ENCODE data around the gene CSNK1G2. TPM values are rescaled to one million over a fixed set of nuclear protein-coding genes. Genes with fewer than 3 reads are reported as not detected.

CSNK1G2 gene
- total RNA-seq, 2 donors from 2014 or later, result 55.5 to 92.4 TPM

- H3K27me3 ChIP-seq (replicated peaks; ENCODE audit: insufficient read depth), result no peaks in the 10 kb centered on the region
- H3K4me1 ChIP-seq (ENCODE audit: control insufficient read depth in 1 of 2, low read depth in 2 of 2), result no peaks in the 10 kb centered on the region
- H3K4me3 ChIP-seq, result no peak overlapping the region
- H3K36me3 ChIP-seq, result peaks cover 38% of the 10 kb centered on the region
- no peaks in the 10 kb centered on the region for H3K9me3 ChIP-seq
- DNase-seq (ENCODE audit: low spot score) (no peak), ATAC-seq (ENCODE audit: insufficient number of reproducible peaks, low FRiP score, low read depth) (no peak)
- no peak for TF ChIP-seq CTCF (IDR thresholded peaks at IDR 0.05)
- no peak overlapping the region for H3K27ac ChIP-seq
Measured at GRCh38 chr19:1923319-1923718, 17.7 kb upstream of the CSNK1G2 start.

- TF ChIP-seq CTCF (IDR thresholded peaks at IDR 0.05), result no peak
Measured at GRCh38 chr19:1924320-1924961, 16.5 kb upstream of the CSNK1G2 start.

GRCh38 chr19:1925544-1925943 is 15.4 kb upstream of the CSNK1G2 start:
- DNase-seq (ENCODE audit: low spot score), result no peak
- H3K27ac ChIP-seq, result no peak overlapping the region
- H3K4me1 ChIP-seq (ENCODE audit: control insufficient read depth in 1 of 2, low read depth in 2 of 2), result peaks cover 6 to 8% of the 10 kb centered on the region in 2 donors
- no peak for ATAC-seq (ENCODE audit: insufficient number of reproducible peaks, low FRiP score, low read depth)
- H3K27me3 ChIP-seq (replicated peaks; ENCODE audit: insufficient read depth), result no peaks in the 10 kb centered on the region
- H3K36me3 ChIP-seq, result peaks cover 19% of the 10 kb centered on the region
- no peaks in the 10 kb centered on the region for H3K9me3 ChIP-seq
- H3K4me3 ChIP-seq, result no peak overlapping the region
- no peak for TF ChIP-seq CTCF (IDR thresholded peaks at IDR 0.05)

More at GRCh38 chr19:1924320-1924961, 16.5 kb upstream of the CSNK1G2 start:
- ATAC-seq (ENCODE audit: insufficient number of reproducible peaks, low FRiP score, low read depth), result no peak
- no peak overlapping the region for H3K4me3 ChIP-seq
- peaks cover 30% of the 10 kb centered on the region for H3K36me3 ChIP-seq
- no peaks in the 10 kb centered on the region for H3K27me3 ChIP-seq (replicated peaks; ENCODE audit: insufficient read depth)
- H3K27ac ChIP-seq, result no peak overlapping the region
- DNase-seq (ENCODE audit: low spot score), result no peak
- no peaks in the 10 kb centered on the region for H3K4me1 ChIP-seq (ENCODE audit: control insufficient read depth in 1 of 2, low read depth in 2 of 2)
- no peaks in the 10 kb centered on the region for H3K9me3 ChIP-seq

- Histone ChIP-seq H3K36me3 (peaks cover 6% of the 10 kb centered on the region), H3K27ac (no peak overlapping the region), H3K4me1 (ENCODE audit: control insufficient read depth in 1 of 2, low read depth in 2 of 2) (peaks cover 6 to 8% of the 10 kb centered on the region in 2 donors), H3K4me3 (peak overlapping the region; percentile 63), H3K27me3 (replicated peaks; ENCODE audit: insufficient read depth) (no peaks in the 10 kb centered on the region), H3K9me3 (no peaks in the 10 kb centered on the region)
- ATAC-seq (ENCODE audit: insufficient number of reproducible peaks, low FRiP score, low read depth) (peak; percentile 57), DNase-seq (ENCODE audit: low spot score) (no peak)
- peak; percentile 88 for TF ChIP-seq CTCF (IDR thresholded peaks at IDR 0.05)
Measured at GRCh38 chr19:1929021-1929742, 11.8 kb upstream of the CSNK1G2 start.

GRCh38 chr19:1931445-1931844 is 9.5 kb upstream of the CSNK1G2 start:
- Histone ChIP-seq H3K4me1 (ENCODE audit: control insufficient read depth in 1 of 2, low read depth in 2 of 2) (peaks cover 6 to 15% of the 10 kb centered on the region in 2 donors), H3K27me3 (replicated peaks; ENCODE audit: insufficient read depth) (no peaks in the 10 kb centered on the region), H3K36me3 (no peaks in the 10 kb centered on the region), H3K9me3 (no peaks in the 10 kb centered on the region), H3K4me3 (no peak overlapping the region), H3K27ac (no peak overlapping the region)
- no peak for ATAC-seq (ENCODE audit: insufficient number of reproducible peaks, low FRiP score, low read depth)
- no peak for TF ChIP-seq CTCF (IDR thresholded peaks at IDR 0.05)
- no peak for DNase-seq (ENCODE audit: low spot score)
